Tibial nerve (tissue), 4 donors: ENCODE data around the gene KRT79. TPM values are rescaled to one million over a fixed set of nuclear protein-coding genes. Genes with fewer than 3 reads are reported as not detected.

Experiments used
- DNase-seq, 2 donors: peaks; one replicate each; pipeline ENCODE4 v3.0.0-alpha.2; 2019; ENCODE audit warnings: low spot score in 2 of 2
- H3K27ac ChIP-seq, 4 donors: fragments of 200-600 bp; sonication (generic) in 3 of 4; one replicate each; pipeline ENCODE4 v1.5.1; 2017 to 2019; ENCODE audit warnings: mild to moderate bottlenecking in 1 of 4
- H3K27me3 ChIP-seq, 2 donors: fragments of 200-600 bp; sonication (generic) in 1 of 2; one replicate each; pipeline versions ENCODE4 v1.5.1 to v1.6.0; 2017 to 2019
- H3K36me3 ChIP-seq, 3 donors: fragments of 200-600 bp; sonication (generic); one replicate each; pipeline ENCODE4 v1.5.1; 2018 to 2019
- H3K4me1 ChIP-seq, 4 donors: fragments of 200-600 bp; sonication (generic) in 3 of 4; one replicate each; pipeline ENCODE4 v1.5.1; 2017 to 2019
- H3K4me3 ChIP-seq, 4 donors: fragments of 200-600 bp; sonication (generic) in 3 of 4; one replicate each; pipeline ENCODE4 v1.5.1; 2017 to 2019; ENCODE audit warnings: mild to moderate bottlenecking in 1 of 4, moderate library complexity in 1 of 4
- H3K9me3 ChIP-seq, 4 donors: fragments of 200-600 bp; sonication (generic) in 3 of 4; one replicate each; pipeline ENCODE4 v1.5.1; 2017 to 2019
- CTCF ChIP-seq, 5 experiments: fragments of 200-600 bp in 3 of 5; fragments of 450-650 bp in 2 of 5; sonication (generic) in 3 of 5; IDR thresholded peaks; one replicate each; pipeline ENCODE4 v1.5.1; 2016 to 2019; ENCODE audit warnings: antibody characterized with exemption in 5 of 5, mild to moderate bottlenecking in 3 of 5, moderate library complexity in 2 of 5
- EP300 ChIP-seq, 2 donors: sonication (generic); formaldehyde crosslinking; IDR thresholded peaks; one replicate each; pipeline ENCODE4 v1.6.1; 2017; ENCODE audit warnings: antibody characterized with exemption in 2 of 2, mild to moderate bottlenecking in 1 of 2
- POLR2A ChIP-seq, 2 donors: fragments of 450-650 bp; IDR thresholded peaks; one replicate each; pipeline ENCODE4 v1.6.1; 2017; ENCODE audit warnings: antibody characterized with exemption in 2 of 2, mild to moderate bottlenecking in 2 of 2, moderate library complexity in 2 of 2
- WGBS, 2 donors: methylation state at CpG; one replicate each; pipeline ENCODE4 v1.1.5; 2018; 5-methylcytosine and 5-hydroxymethylcytosine counted together
- total RNA-seq, 4 donors: library from RNA; depleted of rRNA; stranded (reverse); fragments of >200 nt; gene quantifications; one replicate each; pipeline ENCODE4 v1.1.0, GENCODE V29; 2016

The KRT79 gene
- total RNA-seq, 4 donors from 2014 or later = 3.9 TPM; not detected in 3

GRCh38 chr12:52838609-52839435 lies 4.7 kb upstream of the KRT79 start:
- Histone ChIP-seq H3K9me3 (no peaks in the 10 kb centered on the region), H3K4me3 (no peak overlapping the region), H3K27ac (no peak overlapping the region), H3K36me3 (no peaks in the 10 kb centered on the region), H3K27me3 (peaks cover 0 to 12% of the 10 kb centered on the region in 2 donors), H3K4me1 (no peaks in the 10 kb centered on the region)
- TF ChIP-seq EP300 (IDR thresholded peaks at IDR 0.05) = no peak
- 48 to 57% methylated on average over 14 of the region's 14 CpGs for WGBS, 2 donors
- DNase-seq = no peak

GRCh38 chr12:52837781-52838608 lies 3.9 kb upstream of the KRT79 start:
- no peaks in the 10 kb centered on the region for H3K9me3 ChIP-seq
- TF ChIP-seq POLR2A (IDR thresholded peaks at IDR 0.05) (no peak), EP300 (IDR thresholded peaks at IDR 0.05) (no peak), CTCF (IDR thresholded peaks at IDR 0.05) (no peak)
- H3K27ac ChIP-seq = no peak overlapping the region
- no peak for DNase-seq
- no peaks in the 10 kb centered on the region for H3K36me3 ChIP-seq
- H3K4me1 ChIP-seq = no peaks in the 10 kb centered on the region
- 81 to 87% methylated on average over 6 of the region's 6 CpGs for WGBS, 2 donors
- no peak overlapping the region for H3K4me3 ChIP-seq
- H3K27me3 ChIP-seq = peaks cover 0 to 12% of the 10 kb centered on the region in 2 donors

- H3K27ac ChIP-seq = no peak overlapping the region
- 78 to 83% methylated on average over 9 of the region's 9 CpGs for WGBS, 2 donors
- DNase-seq = no peak
- H3K27me3 ChIP-seq = peaks cover 0 to 12% of the 10 kb centered on the region in 2 donors
- no peaks in the 10 kb centered on the region for H3K4me1 ChIP-seq
- H3K4me3 ChIP-seq = no peak overlapping the region
- TF ChIP-seq POLR2A (IDR thresholded peaks at IDR 0.05) (no peak), EP300 (IDR thresholded peaks at IDR 0.05) (no peak)
- H3K9me3 ChIP-seq = no peaks in the 10 kb centered on the region
- H3K36me3 ChIP-seq = no peaks in the 10 kb centered on the region
These were observed 3.3 kb upstream of the KRT79 start for GRCh38 chr12:52837413-52837741.

GRCh38 chr12:52836491-52837412 lies 2.6 kb upstream of the KRT79 start:
- H3K27ac ChIP-seq = no peak overlapping the region
- H3K36me3 ChIP-seq = no peaks in the 10 kb centered on the region
- H3K27me3 ChIP-seq = peaks cover 0 to 12% of the 10 kb centered on the region in 2 donors
- WGBS, 2 donors = 85 to 86% methylated on average over 9 of the region's 9 CpGs
- DNase-seq = no peak
- no peaks in the 10 kb centered on the region for H3K9me3 ChIP-seq
- H3K4me3 ChIP-seq = no peak overlapping the region
- TF ChIP-seq CTCF (IDR thresholded peaks at IDR 0.05) (no peak), POLR2A (IDR thresholded peaks at IDR 0.05) (no peak), EP300 (IDR thresholded peaks at IDR 0.05) (no peak)
- H3K4me1 ChIP-seq = no peaks in the 10 kb centered on the region

- no peak for TF ChIP-seq CTCF (IDR thresholded peaks at IDR 0.05)
- no peak for TF ChIP-seq POLR2A (IDR thresholded peaks at IDR 0.05)
- TF ChIP-seq EP300 (IDR thresholded peaks at IDR 0.05) = no peak
- DNase-seq = no peak
- Histone ChIP-seq H3K9me3 (no peaks in the 10 kb centered on the region), H3K4me1 (no peaks in the 10 kb centered on the region), H3K27me3 (peaks cover 0 to 12% of the 10 kb centered on the region in 2 donors), H3K27ac (no peak overlapping the region), H3K36me3 (no peaks in the 10 kb centered on the region), H3K4me3 (no peak overlapping the region)
- 70 to 79% methylated on average over 7 of the region's 7 CpGs for WGBS, 2 donors
These were observed 1.9 kb upstream of the KRT79 start for GRCh38 chr12:52836042-52836466.
